Colonic mucosa (tissue), 4 donors: ENCODE data around the gene REN. TPM values are rescaled to one million over a fixed set of nuclear protein-coding genes. Genes with fewer than 3 reads are reported as not detected.

ENCODE experiments used
- DNase-seq: peaks from one replicate; pipeline ENCODE4 v3.0.0-alpha.2; 2020
- H3K27ac ChIP-seq: fragments of 200-600 bp; one replicate; pipeline ENCODE4 v1.8.0; 2021
- H3K27me3 ChIP-seq: fragments of 200-600 bp; one replicate; pipeline ENCODE4 v1.8.0; 2021
- H3K36me3 ChIP-seq: fragments of 200-600 bp; one replicate; pipeline ENCODE4 v1.8.0; 2021
- H3K4me1 ChIP-seq: fragments of 200-600 bp; one replicate; pipeline ENCODE4 v1.8.0; 2021; ENCODE audit warnings: mild to moderate bottlenecking
- H3K4me3 ChIP-seq: fragments of 200-600 bp; one replicate; pipeline ENCODE4 v1.8.0; 2021
- H3K9ac ChIP-seq, 2 donors: one replicate each; pipeline ENCODE4 v1.7.0; 2013; ENCODE audit warnings: control low read depth in 2 of 2, low read depth in 2 of 2, low read length in 2 of 2
- H3K9me3 ChIP-seq: fragments of 200-600 bp; one replicate; pipeline ENCODE4 v1.8.0; 2021
- CTCF ChIP-seq: fragments of 200-600 bp; IDR thresholded peaks from one replicate; pipeline ENCODE4 v1.8.0; 2022; ENCODE audit warnings: antibody characterized with exemption, mild to moderate bottlenecking
- intact Hi-C: fragments of 100-400 bp; cut with DNase I; formaldehyde crosslinking; loops from one replicate; pipeline ENCODE4 v1.14.1; 2022
- total RNA-seq, 2 donors: library from RNA; stranded (reverse); fragmentation: NEBNext Ultra II Directional in 1 of 2; extraction: Animal tissue kit (Norgen Biotek cat#: 25700) in 1 of 2; gene quantifications; one replicate each; pipeline ENCODE4 v1.2.1, GENCODE V29; 2021
- donor health status: healthy.
- donor health status: DM: no; HTN: no; CAD: no.
- donor health status: DM: no; HTN: no; CAD: no.

The REN gene
- total RNA-seq, 2 donors from 2014 or later = 0.82 TPM; not detected in 1

DNA sequence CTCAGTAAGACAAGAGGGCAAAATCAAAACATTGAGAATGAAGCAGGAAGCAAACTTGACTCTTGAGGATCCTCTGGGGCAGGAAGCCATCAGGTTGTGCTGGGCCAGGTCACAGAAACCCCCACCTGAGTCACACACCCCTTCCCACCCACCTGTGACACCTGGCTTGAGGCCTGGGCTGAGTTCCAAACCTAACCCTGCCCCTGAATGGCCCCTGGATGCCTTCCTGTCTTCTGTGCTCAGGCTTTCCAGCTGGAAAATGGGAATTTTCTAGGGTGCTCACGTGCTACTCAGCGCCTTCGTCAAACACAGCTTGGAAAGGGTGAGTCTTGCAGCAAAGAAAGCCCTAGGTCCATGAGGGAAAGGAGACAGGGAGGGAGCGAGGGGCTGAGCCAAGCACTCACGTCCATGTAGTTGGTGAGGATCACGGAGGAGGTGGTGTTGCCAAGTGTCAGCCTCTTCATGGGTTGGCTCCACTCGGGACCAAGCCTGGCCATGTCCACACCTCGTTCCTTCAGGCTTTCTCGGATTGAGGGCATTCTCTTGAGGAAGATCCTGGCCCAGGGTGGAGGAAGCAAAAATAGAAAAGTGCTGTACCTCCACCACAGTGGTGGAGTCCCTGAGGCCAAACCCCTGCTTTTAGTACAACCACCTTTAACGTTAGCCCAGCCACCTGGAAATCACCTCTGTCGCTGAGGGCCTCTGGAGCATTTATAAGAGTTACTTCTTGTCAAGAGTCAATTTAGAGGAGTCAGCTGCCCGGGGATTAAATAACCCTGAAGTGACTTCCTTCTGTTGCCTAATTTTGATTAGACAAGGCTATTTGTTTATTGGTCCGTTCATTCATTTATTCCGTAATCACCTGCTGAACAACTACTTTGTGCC is 4.3 kb downstream of the REN start:
- intact Hi-C loops = loop anchor here (2.0 to 5.0 kb wide), 2 partner anchors 45 to 203 kb away; no protein-coding TSS in a partner anchor
- H3K9ac ChIP-seq = no peak overlapping the region
- no peaks in the 10 kb centered on the region for H3K27me3 ChIP-seq
- H3K9me3 ChIP-seq = no peaks in the 10 kb centered on the region
- no peak for DNase-seq
- H3K36me3 ChIP-seq = no peaks in the 10 kb centered on the region
- no peak for TF ChIP-seq CTCF
- peaks cover 3% of the 10 kb centered on the region for H3K4me1 ChIP-seq
- no peak overlapping the region for H3K4me3 ChIP-seq
- no peak overlapping the region for H3K27ac ChIP-seq

DNA sequence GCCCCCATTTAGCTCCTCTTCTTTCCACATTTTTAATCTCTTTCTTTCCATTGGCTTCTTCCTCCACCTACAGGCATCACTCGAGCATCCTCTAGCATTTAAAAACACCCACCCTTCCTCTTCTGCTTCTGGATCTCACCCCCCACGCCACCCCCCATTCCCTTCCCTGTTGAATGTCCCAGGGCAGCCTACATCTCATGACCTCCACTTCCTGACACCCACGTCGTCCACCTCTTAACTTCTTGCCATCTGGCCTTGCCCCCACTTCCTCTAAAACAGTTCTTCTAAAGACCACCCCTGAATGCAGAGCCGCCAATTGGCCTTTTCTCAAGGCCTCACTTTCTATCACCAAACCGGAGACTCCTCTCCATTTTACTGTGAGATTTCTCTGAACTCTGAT is 8.2 kb downstream of the REN start:
- Histone ChIP-seq H3K9ac (no peak overlapping the region), H3K4me1 (peaks cover 3% of the 10 kb centered on the region), H3K27ac (no peak overlapping the region), H3K4me3 (no peak overlapping the region), H3K36me3 (no peaks in the 10 kb centered on the region), H3K9me3 (no peaks in the 10 kb centered on the region), H3K27me3 (no peaks in the 10 kb centered on the region)
- no peak for DNase-seq
- TF ChIP-seq CTCF = no peak
- intact Hi-C loops = no loop called here

- no peak overlapping the region for H3K4me3 ChIP-seq
- H3K9ac ChIP-seq = no peak overlapping the region
- TF ChIP-seq CTCF = no peak
- no peak overlapping the region for H3K27ac ChIP-seq
- no peaks in the 10 kb centered on the region for H3K36me3 ChIP-seq
- no peaks in the 10 kb centered on the region for H3K4me1 ChIP-seq
- intact Hi-C loops = no loop called here
- no peak for DNase-seq
- H3K9me3 ChIP-seq = no peaks in the 10 kb centered on the region
- peaks cover 8% of the 10 kb centered on the region for H3K27me3 ChIP-seq
These were observed 10.3 kb downstream of the REN start for GRCh38 chr1:204155881-204156280.

GRCh38 chr1:204154568-204155255 is 11.4 kb downstream of the REN start:
- Histone ChIP-seq H3K27ac (no peak overlapping the region), H3K27me3 (peaks cover 9% of the 10 kb centered on the region), H3K36me3 (no peaks in the 10 kb centered on the region), H3K9ac (no peak overlapping the region), H3K4me1 (no peaks in the 10 kb centered on the region), H3K9me3 (no peaks in the 10 kb centered on the region), H3K4me3 (no peak overlapping the region)
- intact Hi-C loops = no loop called here
- DNase-seq = no peak
- no peak for TF ChIP-seq CTCF

DNA sequence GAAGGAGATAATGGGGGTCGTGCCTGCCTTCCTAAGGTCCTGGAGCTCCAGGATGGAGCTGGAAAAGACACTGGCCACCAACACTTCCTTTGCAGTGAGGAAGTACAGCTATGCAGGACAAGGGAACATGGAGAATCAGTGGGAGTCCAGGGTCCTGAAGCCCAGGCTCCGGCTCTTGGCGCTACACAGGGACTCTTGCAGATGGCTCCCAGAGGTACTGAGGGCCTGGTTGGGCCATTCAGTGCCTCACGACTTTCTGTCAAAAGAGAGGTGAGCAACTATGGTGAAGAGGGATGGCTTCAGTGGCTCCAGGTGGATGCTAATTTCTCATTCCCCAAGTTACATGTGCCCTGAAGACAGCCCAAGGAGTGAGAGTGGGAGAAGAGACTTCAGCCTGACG is 12.5 kb downstream of the REN start:
- no peak for DNase-seq

More for the DNA sequence above, 12.5 kb downstream of the REN start:
- no peak for TF ChIP-seq CTCF
- H3K9me3 ChIP-seq = no peaks in the 10 kb centered on the region
- no peak overlapping the region for H3K4me3 ChIP-seq
- intact Hi-C loops = no loop called here
- no peaks in the 10 kb centered on the region for H3K4me1 ChIP-seq
- peaks cover 9% of the 10 kb centered on the region for H3K27me3 ChIP-seq
- no peak overlapping the region for H3K27ac ChIP-seq
- no peaks in the 10 kb centered on the region for H3K36me3 ChIP-seq
- no peak overlapping the region for H3K9ac ChIP-seq
